ENCODE data around the gene HERPUD1. TPM values are rescaled to one million over a fixed set of nuclear protein-coding genes. Genes with fewer than 3 reads are reported as not detected.
A peak's percentile ranks its signal among the peaks of the same experiment; 100 is the strongest.

Gene HERPUD1
- total RNA-seq, 2 experiments from 2014 or later: 118 to 120 TPM

GRCh38 chr16:56914896-56915295, 17.0 kb upstream of the HERPUD1 start:
- H3K36me3 Mint-ChIP-seq (ENCODE audit: low read depth): no peaks in the 10 kb centered on the region
- H3K27ac Mint-ChIP-seq: no peak overlapping the region
- CTCF ChIA-PET: interaction anchor here (1.2 kb wide), 1 partner anchor 49 kb away, joined by 3 read pairs; no protein-coding TSS in a partner anchor
- H3K9me3 Mint-ChIP-seq: no peaks in the 10 kb centered on the region
- H3K4me3 Mint-ChIP-seq: no peak overlapping the region
- peaks cover 57% of the 10 kb centered on the region for H3K4me1 Mint-ChIP-seq (ENCODE audit: low read depth)
- no peak for DNase-seq
- no peaks in the 10 kb centered on the region for H3K27me3 Mint-ChIP-seq (ENCODE audit: low read depth)
- intact Hi-C loops (cut with micrococcal nuclease): no loop called here

- Mint-ChIP-seq H3K9me3 (no peaks in the 10 kb centered on the region), H3K4me1 (ENCODE audit: low read depth) (peaks cover 52% of the 10 kb centered on the region), H3K36me3 (ENCODE audit: low read depth) (no peaks in the 10 kb centered on the region), H3K27me3 (ENCODE audit: low read depth) (no peaks in the 10 kb centered on the region), H3K27ac (no peak overlapping the region), H3K4me3 (no peak overlapping the region)
- intact Hi-C loops (cut with micrococcal nuclease): no loop called here
- DNase-seq: no peak
- CTCF ChIA-PET: interaction anchor here (0.6 to 1.2 kb wide), 3 partner anchors 41 to 270 kb away, joined by 3 read pairs; partner anchors contain the start of gene PSME3IP1
Measured at GRCh38 chr16:56915336-56916119, 16.4 kb upstream of the HERPUD1 start.

GRCh38 chr16:56916571-56917403, 15.2 kb upstream of the HERPUD1 start:
- H3K27me3 Mint-ChIP-seq (ENCODE audit: low read depth): no peaks in the 10 kb centered on the region
- H3K4me3 Mint-ChIP-seq: peak overlapping the region; percentile 7
- no peaks in the 10 kb centered on the region for H3K36me3 Mint-ChIP-seq (ENCODE audit: low read depth)
- H3K9me3 Mint-ChIP-seq: no peaks in the 10 kb centered on the region
- peaks cover 40% of the 10 kb centered on the region for H3K4me1 Mint-ChIP-seq (ENCODE audit: low read depth)
- peak; percentile 69 for DNase-seq
- H3K27ac Mint-ChIP-seq: peak overlapping the region; percentile 76
- intact Hi-C loops (cut with micrococcal nuclease): loop anchor here (1.0 kb wide), 2 partner anchors 15 to 29 kb away; no protein-coding TSS in a partner anchor
- CTCF ChIA-PET: no interaction called here

- intact Hi-C loops (cut with micrococcal nuclease): no loop called here
- CTCF ChIA-PET: interaction anchor here (1.1 to 2.1 kb wide), 3 partner anchors 12 to 51 kb away, joined by 3 to 5 read pairs (median 4); no protein-coding TSS in a partner anchor
- no peaks in the 10 kb centered on the region for H3K36me3 Mint-ChIP-seq (ENCODE audit: low read depth)
- no peaks in the 10 kb centered on the region for H3K9me3 Mint-ChIP-seq
- no peak overlapping the region for H3K27ac Mint-ChIP-seq
- no peak for DNase-seq
- no peaks in the 10 kb centered on the region for H3K27me3 Mint-ChIP-seq (ENCODE audit: low read depth)
- no peak overlapping the region for H3K4me3 Mint-ChIP-seq
- H3K4me1 Mint-ChIP-seq (ENCODE audit: low read depth): peaks cover 30% of the 10 kb centered on the region
Measured at GRCh38 chr16:56918467-56919012, 13.4 kb upstream of the HERPUD1 start.

GRCh38 chr16:56919099-56919800, 12.7 kb upstream of the HERPUD1 start:
- DNase-seq: no peak
- CTCF ChIA-PET: interaction anchor here (1.1 to 2.1 kb wide), 4 partner anchors 9 to 50 kb away, joined by 3 to 5 read pairs (median 4); no protein-coding TSS in a partner anchor
- H3K4me1 Mint-ChIP-seq (ENCODE audit: low read depth): peaks cover 30% of the 10 kb centered on the region
- H3K4me3 Mint-ChIP-seq: no peak overlapping the region
- intact Hi-C loops (cut with micrococcal nuclease): no loop called here
- no peaks in the 10 kb centered on the region for H3K27me3 Mint-ChIP-seq (ENCODE audit: low read depth)
- no peaks in the 10 kb centered on the region for H3K36me3 Mint-ChIP-seq (ENCODE audit: low read depth)
- H3K9me3 Mint-ChIP-seq: no peaks in the 10 kb centered on the region
- no peak overlapping the region for H3K27ac Mint-ChIP-seq

- CTCF ChIA-PET: interaction anchor here (0.6 kb wide), 1 partner anchor 1465 kb away, joined by 3 read pairs; no protein-coding TSS in a partner anchor
Measured at GRCh38 chr16:56921571-56921970, 10.4 kb upstream of the HERPUD1 start.

GRCh38 chr16:56923481-56924091, 8.4 kb upstream of the HERPUD1 start:
- Mint-ChIP-seq H3K27ac (no peak overlapping the region), H3K36me3 (ENCODE audit: low read depth) (no peaks in the 10 kb centered on the region), H3K4me3 (no peak overlapping the region), H3K4me1 (ENCODE audit: low read depth) (peaks cover 10% of the 10 kb centered on the region), H3K9me3 (no peaks in the 10 kb centered on the region), H3K27me3 (ENCODE audit: low read depth) (no peaks in the 10 kb centered on the region)
- intact Hi-C loops (cut with micrococcal nuclease): no loop called here
- CTCF ChIA-PET: no interaction called here
- DNase-seq: no peak

More at GRCh38 chr16:56921571-56921970, 10.4 kb upstream of the HERPUD1 start:
- Mint-ChIP-seq H3K36me3 (ENCODE audit: low read depth) (no peaks in the 10 kb centered on the region), H3K4me1 (ENCODE audit: low read depth) (peaks cover 29% of the 10 kb centered on the region), H3K4me3 (no peak overlapping the region), H3K9me3 (no peaks in the 10 kb centered on the region), H3K27me3 (ENCODE audit: low read depth) (no peaks in the 10 kb centered on the region), H3K27ac (no peak overlapping the region)
- intact Hi-C loops (cut with micrococcal nuclease): no loop called here
- DNase-seq: no peak

GRCh38 chr16:56927471-56927870, 4.5 kb upstream of the HERPUD1 start:
- Mint-ChIP-seq H3K27me3 (ENCODE audit: low read depth) (no peaks in the 10 kb centered on the region), H3K4me1 (ENCODE audit: low read depth) (peaks cover 11% of the 10 kb centered on the region), H3K4me3 (no peak overlapping the region), H3K27ac (no peak overlapping the region), H3K36me3 (ENCODE audit: low read depth) (peaks cover 4% of the 10 kb centered on the region), H3K9me3 (no peaks in the 10 kb centered on the region)
- no peak for DNase-seq
- intact Hi-C loops (cut with micrococcal nuclease): no loop called here
- CTCF ChIA-PET: interaction anchor here (0.9 to 1.1 kb wide), 2 partner anchors 19 to 23 kb away, joined by 3 read pairs; no protein-coding TSS in a partner anchor

- Mint-ChIP-seq H3K9me3 (no peaks in the 10 kb centered on the region), H3K4me3 (no peak overlapping the region), H3K27me3 (ENCODE audit: low read depth) (no peaks in the 10 kb centered on the region), H3K4me1 (ENCODE audit: low read depth) (peaks cover 16% of the 10 kb centered on the region), H3K36me3 (ENCODE audit: low read depth) (peaks cover 24% of the 10 kb centered on the region), H3K27ac (no peak overlapping the region)
- no peak for DNase-seq
- CTCF ChIA-PET: interaction anchor here (0.7 kb wide), 1 partner anchor 60 kb away, joined by 3 read pairs; no protein-coding TSS in a partner anchor
- intact Hi-C loops (cut with micrococcal nuclease): loop anchor here (5.0 to 10.0 kb wide), 4 partner anchors 197 to 605 kb away; partner anchors contain the start of genes CCDC102A, MT1X and NUP93
Measured at GRCh38 chr16:56929639-56930038, 2.3 kb upstream of the HERPUD1 start.

GRCh38 chr16:56930486-56931270, 1.3 kb upstream of the HERPUD1 start:
- H3K4me3 Mint-ChIP-seq: peak overlapping the region; percentile 98
- H3K36me3 Mint-ChIP-seq (ENCODE audit: low read depth): peaks cover 34% of the 10 kb centered on the region
- H3K9me3 Mint-ChIP-seq: no peaks in the 10 kb centered on the region
- peaks cover 26% of the 10 kb centered on the region for H3K4me1 Mint-ChIP-seq (ENCODE audit: low read depth)
- no peak for DNase-seq
- CTCF ChIA-PET: interaction anchor here (0.6 to 1.7 kb wide), 7 partner anchors 12 to 71 kb away, joined by 3 to 7 read pairs (median 4); no protein-coding TSS in a partner anchor
- peak overlapping the region; percentile 98 for H3K27ac Mint-ChIP-seq
- no peaks in the 10 kb centered on the region for H3K27me3 Mint-ChIP-seq (ENCODE audit: low read depth)
- intact Hi-C loops (cut with micrococcal nuclease): loop anchor here (1.0 to 10.0 kb wide), 5 partner anchors 13 to 604 kb away; partner anchors contain the start of genes CCDC102A, MT1X and NUP93

All from activated naive CD4-positive, alpha-beta T cell treated with anti-CD3 and anti-CD28 coated beads for 36 hours (primary cell).